A204.1 (cell line): ENCODE measurements around the gene CFAP74.

Source experiments
- FAIRE-seq: peaks from 2 replicates; lab custom pipeline; 2012; peaks lifted over from hg19 to GRCh38; lab: Jason Lieb, UNC

Gene CFAP74

DNA sequence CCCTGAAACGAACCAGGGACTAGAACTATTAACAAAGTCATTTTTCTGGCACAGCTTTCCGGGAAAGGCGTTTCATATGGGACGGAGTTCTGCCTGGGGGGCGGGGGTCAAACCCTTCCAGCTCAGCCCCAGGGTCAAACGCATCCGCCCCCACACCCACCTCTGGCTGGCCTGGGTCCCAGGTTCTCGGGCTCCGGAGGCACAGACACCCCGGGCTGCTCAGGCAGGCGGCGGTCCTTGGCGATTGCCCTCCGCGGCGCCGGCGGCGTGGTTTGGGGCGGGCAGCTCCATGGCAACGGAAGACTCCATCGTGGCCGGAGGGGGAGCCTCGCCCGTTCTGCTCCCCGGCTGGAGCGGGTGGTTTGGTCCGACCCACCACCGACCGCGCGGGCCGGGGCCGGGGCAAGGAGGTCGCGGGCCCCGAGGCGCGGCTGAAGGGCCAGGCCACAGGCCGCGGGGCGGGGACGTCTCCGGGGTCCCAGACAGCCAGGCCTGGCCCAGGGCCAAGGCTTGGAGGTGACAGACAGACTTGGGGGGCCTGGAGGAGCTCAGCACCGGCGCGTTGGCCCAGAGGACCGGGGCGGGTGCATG, at the start of gene CFAP74:
CFAP74 (minus strand) TSS at position 246 of the 591 bp plus-strand sequence. CDS start 12,830 bp downstream, outside the sequence.
- FAIRE-seq = no peak

GRCh38 chr1:2053217-2053616, 49.6 kb upstream of the CFAP74 start:
- no peak for FAIRE-seq

DNA sequence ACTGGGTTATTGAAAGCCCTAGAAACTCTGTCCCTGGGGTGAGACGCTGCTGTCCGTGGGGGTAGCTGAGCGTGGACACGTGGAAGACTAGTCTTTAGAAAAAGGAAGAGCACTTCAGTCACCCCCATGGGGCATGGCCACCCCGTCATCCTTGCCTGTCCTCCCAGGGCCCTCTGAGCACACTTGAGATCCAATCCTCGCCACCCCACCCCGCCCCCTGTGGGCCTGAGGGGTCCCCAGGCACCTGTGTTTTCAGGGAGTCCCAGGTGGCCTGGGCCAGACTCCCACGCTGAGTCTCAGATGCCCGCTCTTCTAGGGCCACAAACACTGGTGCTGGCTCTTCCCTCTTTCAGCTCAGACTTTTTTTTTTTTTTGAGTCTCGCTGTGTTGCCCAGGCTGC, 49.2 kb upstream of the CFAP74 start:
- FAIRE-seq = no peak

- no peak for FAIRE-seq
Measured at GRCh38 chr1:2052054-2052679, 48.6 kb upstream of the CFAP74 start.

- FAIRE-seq = no peak
Measured at GRCh38 chr1:2050793-2051682, 47.5 kb upstream of the CFAP74 start.

GRCh38 chr1:2050461-2050792, 46.8 kb upstream of the CFAP74 start:
- FAIRE-seq = no peak

GRCh38 chr1:2049718-2050431, 46.3 kb upstream of the CFAP74 start, which contains the start of gene PRKCZ:
Gene PRKCZ (plus strand): TSS chr1:2050411. CDS start chr1:2050631, 220 bp downstream.
- no peak for FAIRE-seq

DNA sequence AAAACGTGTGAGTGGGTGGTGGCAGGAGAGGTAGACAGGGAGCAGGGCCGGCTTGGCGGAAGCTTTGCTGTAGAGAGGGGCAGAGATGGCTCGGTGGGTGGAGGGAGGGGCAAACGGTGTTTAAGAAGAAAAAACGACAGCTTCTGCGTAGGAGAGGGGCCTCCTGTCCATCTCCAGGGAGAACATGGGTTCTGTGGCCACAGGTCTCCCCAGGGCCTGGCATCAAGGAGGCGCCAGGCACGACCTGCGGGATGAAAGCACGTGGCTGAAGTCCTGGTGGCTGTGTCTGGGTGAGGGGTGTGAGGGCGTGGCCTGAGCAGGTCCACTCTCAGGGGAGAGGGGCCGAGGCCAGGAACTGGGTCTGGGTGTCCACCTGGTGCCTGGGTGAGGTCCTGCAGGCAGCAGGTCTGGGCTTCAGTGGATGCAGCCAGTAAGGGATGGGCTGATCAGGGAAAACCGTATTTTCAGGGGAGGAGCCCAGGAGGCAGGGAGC, 45.7 kb upstream of the CFAP74 start:
- no peak for FAIRE-seq

- FAIRE-seq = no peak
Measured at GRCh38 chr1:2047749-2048729, 44.5 kb upstream of the CFAP74 start.

DNA sequence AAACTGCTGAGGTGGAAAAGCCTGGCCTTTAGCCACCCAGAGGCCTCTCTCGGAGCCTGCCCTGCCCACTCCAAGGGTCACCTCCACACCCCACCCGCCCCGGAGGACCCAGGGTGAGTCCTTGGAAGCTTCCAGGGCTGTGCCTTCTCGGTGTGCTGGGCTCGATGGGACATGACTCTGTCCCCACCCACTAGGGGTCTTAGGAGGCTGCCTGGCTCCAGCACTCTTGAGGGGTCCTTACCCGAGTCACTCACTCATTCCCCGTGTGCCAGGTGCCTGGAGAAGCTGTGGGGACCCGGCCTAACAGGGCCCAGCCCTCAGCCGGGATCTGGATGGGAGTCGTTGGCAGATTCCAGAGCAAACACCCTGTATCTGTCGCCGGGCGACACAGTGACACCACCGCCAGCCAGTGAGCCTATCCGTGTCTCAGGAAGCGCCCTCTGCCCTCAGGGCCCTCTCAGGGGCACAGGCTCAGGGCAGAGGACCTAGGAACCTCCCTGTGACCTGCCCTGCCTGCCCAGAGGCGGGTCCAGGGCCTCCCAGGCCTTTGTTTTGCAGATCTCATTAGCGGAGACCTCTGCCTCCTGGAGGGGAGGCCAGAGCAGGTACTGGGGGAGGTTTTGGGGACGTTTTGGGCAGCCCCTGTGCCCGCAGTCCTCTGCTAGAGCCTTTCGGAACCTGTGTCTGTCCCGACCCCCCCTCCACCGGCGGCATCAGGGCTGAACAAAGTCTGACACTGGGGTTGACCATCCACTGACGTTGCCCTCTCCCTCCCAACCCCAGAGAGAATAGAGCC, 43.6 kb upstream of the CFAP74 start:
- FAIRE-seq = no peak

DNA sequence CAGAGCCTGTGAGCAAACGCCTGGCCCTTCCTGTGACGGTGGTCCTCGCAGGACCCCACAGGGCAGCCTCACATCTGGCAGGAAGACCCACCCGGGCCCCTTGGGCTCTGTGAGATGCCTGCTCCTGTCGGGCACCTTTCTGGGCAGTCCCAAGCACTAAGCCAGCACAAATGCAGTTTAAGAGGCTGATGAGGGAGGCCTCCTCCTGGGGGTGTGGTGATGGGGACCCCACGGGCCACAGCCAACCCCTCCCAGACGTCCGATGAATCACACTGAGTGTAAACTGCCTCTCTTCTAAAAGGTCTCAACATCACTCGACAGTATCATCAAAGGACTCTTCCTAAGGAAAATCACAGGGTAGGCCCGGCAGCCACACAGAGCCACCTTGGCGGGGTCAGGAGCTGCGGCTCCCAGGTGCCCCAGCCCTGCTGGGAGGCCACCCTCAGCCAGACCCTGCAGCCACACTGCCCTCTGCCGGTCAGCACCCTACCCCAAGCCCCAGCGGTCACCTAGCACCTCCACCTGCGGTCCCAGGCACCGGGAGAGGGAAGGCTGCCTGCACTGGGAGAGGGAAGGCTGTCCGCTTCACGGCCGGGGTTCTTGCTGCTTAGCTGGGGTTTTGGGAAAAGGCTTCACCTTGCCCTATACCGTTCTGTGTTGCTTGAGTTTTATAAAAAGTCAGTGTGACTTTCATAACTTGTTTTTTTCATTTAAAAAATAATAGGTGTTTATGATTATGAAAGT, 42.8 kb upstream of the CFAP74 start:
- FAIRE-seq = no peak

- no peak for FAIRE-seq
Measured at GRCh38 chr1:2045468-2046173, 42.0 kb upstream of the CFAP74 start.

GRCh38 chr1:2044510-2045319, 41.1 kb upstream of the CFAP74 start:
- FAIRE-seq = no peak

GRCh38 chr1:2043886-2044285, 40.3 kb upstream of the CFAP74 start:
- no peak for FAIRE-seq

GRCh38 chr1:2042830-2043773, 39.5 kb upstream of the CFAP74 start:
- no peak for FAIRE-seq

GRCh38 chr1:2041887-2042286, 38.3 kb upstream of the CFAP74 start:
- no peak for FAIRE-seq

DNA sequence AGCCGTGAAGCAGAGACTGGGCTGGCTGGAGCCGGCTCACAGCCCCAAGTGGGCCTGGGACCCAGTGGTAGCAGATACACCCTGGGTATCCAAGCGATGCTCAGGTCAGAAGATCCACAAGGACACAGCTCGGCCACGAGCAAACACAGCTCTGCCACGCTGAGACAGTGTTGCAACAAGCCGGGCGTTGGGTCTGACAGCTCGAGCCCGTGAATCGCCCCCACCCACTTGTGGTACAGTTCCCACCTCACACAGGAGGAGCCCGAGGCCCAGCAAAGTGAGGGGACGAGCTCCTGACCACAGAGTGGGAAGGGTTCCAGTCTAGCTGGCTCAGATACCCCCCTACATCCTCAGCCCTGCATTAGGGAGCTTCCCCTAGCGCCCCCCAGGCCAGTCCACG, 37.7 kb upstream of the CFAP74 start:
- FAIRE-seq = no peak
